HEK293 (cell line): ENCODE results near the gene CLDN19.

Source experiments
- ZNF175 ChIP-seq: fragments of 450-650 bp; formaldehyde crosslinking; IDR thresholded peaks from 2 replicates; pipeline ENCODE4 v1.5.1; 2016; ENCODE audit warnings: missing biosample characterization, missing genetic modification characterization
- ZNF830 ChIP-seq: fragments of 450-650 bp; IDR thresholded peaks from 2 replicates; pipeline ENCODE4 v1.5.0; 2018; ENCODE audit warnings: missing biosample characterization, missing genetic modification characterization, low read depth, mild to moderate bottlenecking, moderate library complexity

DNA sequence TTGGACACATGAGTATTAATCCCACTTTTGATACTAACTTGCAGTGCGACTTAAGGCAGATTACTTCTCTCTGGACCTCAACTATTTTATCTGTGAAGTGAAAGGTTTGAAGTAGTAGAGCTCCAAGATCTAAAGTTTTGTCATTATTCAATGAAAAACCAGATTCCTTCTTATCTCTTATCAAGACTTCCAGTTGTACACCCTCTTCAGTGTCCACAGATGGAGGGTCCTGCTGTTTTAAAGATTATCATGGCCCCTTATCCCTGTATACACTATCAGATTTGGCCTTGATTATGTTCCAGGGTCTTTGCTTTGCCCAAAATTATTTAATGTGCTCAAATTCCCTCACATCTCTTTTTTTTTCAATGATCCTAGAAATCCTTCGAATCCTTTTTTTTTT lies 28.1 kb upstream of the CLDN19 start:
- no peak for TF ChIP-seq ZNF175
- no peak for TF ChIP-seq ZNF830 (tag by site-specific recombination)
